G401 (cell line): Measurements from ENCODE around the gene UNKL. TPM values are rescaled to one million over a fixed set of nuclear protein-coding genes. Genes with fewer than 3 reads are reported as not detected.
"Not testable (repeated sequence)": the region's sequence is repeated elsewhere in the genome, so short reads cannot be mapped to it uniquely, and the experiment has no call there.

Experiments
- DNase-seq: peaks from one replicate; pipeline ENCODE4 v3.0.0-alpha.2; 2015; ENCODE audit warnings: low spot score
- in situ Hi-C: cut with HindIII; loops from 2 replicates; pipeline ENCODE4 v1.10.0; 2016; ENCODE audit warnings: low sequenced_read_pairs, mixed read lengths
- total RNA-seq: library from RNA; depleted of rRNA; stranded (reverse); fragments of >200 nt; shearing (Covaris generic); gene quantifications from 2 replicates; pipeline ENCODE4 v1.2.3, GENCODE V29; 2014

UNKL gene
- total RNA-seq, 1 experiment from 2014 or later, result 11.1 TPM

GRCh38 chr16:1333854-1334700 is 80.4 kb downstream of the UNKL start:
- in situ Hi-C loops, result no loop called here
- DNase-seq, result no peak

GRCh38 chr16:1333149-1333812 is 81.2 kb downstream of the UNKL start, which contains the start of gene BAIAP3:
TSS of gene BAIAP3 (plus strand) at chr16:1333645. CDS start at chr16:1338550, 4,905 bp downstream.
- DNase-seq, result no peak
- in situ Hi-C loops, result no loop called here

GRCh38 chr16:1332618-1333148 is 81.8 kb downstream of the UNKL start:
- in situ Hi-C loops, result no loop called here

GRCh38 chr16:1331712-1332617 is 82.5 kb downstream of the UNKL start:
- DNase-seq, result no peak

More at GRCh38 chr16:1332618-1333148, 81.8 kb downstream of the UNKL start:
- DNase-seq, result no peak

GRCh38 chr16:1330931-1331711 is 83.4 kb downstream of the UNKL start:
- DNase-seq, result no peak
- in situ Hi-C loops, result no loop called here

More at GRCh38 chr16:1331712-1332617, 82.5 kb downstream of the UNKL start:
- in situ Hi-C loops, result no loop called here

DNA sequence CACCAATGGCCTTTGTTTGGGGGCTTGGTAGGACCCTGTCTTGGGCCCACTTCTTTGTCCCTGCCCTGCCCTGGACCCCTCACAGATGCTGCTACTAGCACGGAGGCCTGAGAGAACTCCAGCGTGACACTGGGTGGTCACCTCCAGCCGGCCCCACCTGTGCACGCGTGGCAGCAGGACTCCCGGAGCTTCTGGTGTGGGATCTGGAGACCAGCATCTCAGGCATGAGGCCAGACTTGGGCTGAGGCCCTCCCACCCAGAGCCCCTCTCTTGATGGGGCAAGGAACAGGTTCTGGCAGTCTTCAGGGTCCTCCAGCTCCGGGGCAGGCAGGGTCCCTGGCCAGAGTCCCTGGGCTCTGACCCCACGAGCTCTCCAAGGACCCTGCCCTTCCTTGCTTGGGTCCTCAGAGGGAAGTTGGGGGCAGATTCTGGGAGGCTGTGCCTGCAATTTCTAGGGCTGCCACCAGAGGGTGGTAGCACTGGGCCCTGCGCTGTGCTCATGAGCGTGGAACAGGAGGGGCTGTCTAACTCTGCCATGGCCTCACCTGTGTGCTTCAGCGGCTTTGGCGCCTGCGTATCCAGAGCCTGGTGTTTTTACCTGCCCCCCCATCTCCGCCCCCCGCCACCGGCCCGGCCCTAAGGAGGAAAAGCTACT is 84.1 kb downstream of the UNKL start:
- in situ Hi-C loops, result no loop called here
- no peak for DNase-seq

GRCh38 chr16:1328961-1329360 is 85.5 kb downstream of the UNKL start:
- in situ Hi-C loops, DNase-seq: not testable (repeated sequence)

GRCh38 chr16:1328136-1328535 is 86.4 kb downstream of the UNKL start:
- in situ Hi-C loops, result not testable (repeated sequence)

DNA sequence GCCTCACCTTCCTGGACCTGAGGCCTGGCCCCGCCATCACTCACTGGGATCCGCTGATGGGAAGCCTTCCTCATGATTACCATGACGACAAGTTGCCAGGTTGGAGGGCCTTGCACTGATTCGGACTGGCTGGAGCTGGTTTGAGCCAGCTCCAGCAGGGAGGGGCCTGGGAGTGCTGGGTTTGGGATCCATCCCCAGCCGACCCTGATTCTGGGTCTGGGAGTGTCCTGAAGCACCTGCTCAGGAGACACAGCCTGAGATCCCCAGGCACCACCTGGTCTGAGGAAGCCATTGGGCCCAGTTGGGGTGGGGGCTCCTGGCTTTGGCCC is 86.9 kb downstream of the UNKL start:
- no peak for DNase-seq
- in situ Hi-C loops, result no loop called here

More at GRCh38 chr16:1328136-1328535, 86.4 kb downstream of the UNKL start:
- DNase-seq, result not testable (repeated sequence)

DNA sequence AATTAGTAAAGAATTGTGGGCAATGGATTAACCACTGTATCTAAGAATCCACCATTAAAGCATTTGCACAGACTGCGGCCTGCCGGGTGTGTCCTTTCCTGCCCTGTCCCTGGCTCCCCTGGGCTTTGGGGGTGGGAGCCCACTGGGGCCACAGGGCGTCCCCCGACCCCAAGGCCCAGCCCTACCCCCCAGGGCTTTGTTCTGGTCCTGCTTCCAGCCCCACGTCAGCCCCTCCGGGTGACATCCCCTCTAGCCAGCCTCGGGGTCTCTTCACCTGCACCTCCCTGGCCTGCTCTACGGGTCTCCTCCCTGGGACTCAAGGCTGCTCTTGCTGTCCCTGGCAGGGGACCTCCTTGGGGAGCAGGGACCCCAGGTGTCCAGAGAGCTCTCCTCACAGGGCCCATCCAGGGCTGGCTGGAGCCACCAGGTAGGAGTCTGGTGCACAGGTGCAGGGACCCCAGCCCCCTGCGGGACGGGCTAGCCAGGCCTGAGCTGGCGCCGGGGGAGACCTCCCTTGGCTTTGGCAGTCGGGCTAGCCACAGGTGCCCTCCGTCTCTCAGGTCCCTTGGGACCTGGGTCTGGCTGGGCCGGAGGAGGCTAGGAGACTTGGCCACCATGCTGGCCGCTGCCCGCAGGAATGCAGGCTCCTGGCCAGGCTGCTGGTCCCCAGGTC is 87.4 kb downstream of the UNKL start:
- no peak for DNase-seq
- in situ Hi-C loops, result no loop called here

DNA sequence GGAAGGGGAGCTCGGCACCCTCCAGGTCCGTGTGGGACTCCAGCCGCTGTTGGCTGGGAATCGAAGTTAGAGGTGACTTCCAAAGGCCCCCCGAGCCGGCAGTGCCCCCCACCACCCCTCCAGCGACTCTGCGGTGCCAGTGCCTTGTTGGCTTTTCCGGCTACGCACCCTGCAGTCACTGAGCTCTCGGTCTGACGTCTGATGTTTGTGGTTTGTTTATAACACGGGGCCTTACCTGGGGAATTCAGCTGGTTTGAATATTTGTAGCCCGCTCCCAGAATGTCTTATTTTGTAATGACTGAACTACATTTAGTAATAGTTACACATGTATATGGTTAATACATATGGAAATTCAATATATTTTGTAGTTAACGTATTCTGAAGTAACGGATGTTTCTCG is 88.1 kb downstream of the UNKL start:
- no peak for DNase-seq
- in situ Hi-C loops, result no loop called here

DNA sequence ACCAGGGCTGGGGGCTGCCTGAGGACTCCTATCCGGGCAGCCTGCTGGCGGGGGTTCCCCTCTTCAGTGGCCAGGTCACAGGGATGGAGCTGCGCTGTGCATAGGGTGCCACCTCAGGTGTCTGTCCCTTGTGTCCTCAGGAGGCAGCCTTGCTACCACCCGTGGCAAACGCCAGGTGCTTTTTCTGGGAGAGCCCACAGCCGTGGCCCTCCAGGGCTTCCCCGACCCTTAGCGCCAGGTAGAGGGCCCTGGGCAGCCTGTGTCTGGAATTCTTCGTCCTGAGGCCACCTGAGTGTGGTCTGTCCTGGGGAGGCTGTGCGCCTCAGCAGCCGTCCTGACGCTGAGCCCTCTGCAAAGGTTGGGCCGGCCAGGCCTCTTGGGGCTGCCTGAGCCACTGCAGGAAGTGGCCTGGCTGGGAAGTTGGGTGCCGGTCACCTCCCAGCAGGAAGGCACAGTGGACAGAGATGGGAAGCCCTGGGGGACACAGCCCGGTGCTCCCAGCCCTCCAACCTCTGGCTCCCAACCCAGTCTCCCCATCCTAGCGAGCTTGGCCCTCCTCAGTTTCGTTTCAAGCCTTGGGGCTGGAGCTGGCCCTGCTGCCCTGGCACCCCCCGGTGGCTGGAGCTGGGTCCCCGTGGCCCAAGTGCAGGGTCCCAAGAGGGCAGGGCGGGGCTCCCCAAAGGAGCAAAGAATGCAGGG is 88.7 kb downstream of the UNKL start:
- in situ Hi-C loops, result no loop called here
- DNase-seq, result no peak

- in situ Hi-C loops, result no loop called here
- peak; percentile 65 for DNase-seq
Measured at GRCh38 chr16:1325261-1325660, 89.2 kb downstream of the UNKL start.

DNA sequence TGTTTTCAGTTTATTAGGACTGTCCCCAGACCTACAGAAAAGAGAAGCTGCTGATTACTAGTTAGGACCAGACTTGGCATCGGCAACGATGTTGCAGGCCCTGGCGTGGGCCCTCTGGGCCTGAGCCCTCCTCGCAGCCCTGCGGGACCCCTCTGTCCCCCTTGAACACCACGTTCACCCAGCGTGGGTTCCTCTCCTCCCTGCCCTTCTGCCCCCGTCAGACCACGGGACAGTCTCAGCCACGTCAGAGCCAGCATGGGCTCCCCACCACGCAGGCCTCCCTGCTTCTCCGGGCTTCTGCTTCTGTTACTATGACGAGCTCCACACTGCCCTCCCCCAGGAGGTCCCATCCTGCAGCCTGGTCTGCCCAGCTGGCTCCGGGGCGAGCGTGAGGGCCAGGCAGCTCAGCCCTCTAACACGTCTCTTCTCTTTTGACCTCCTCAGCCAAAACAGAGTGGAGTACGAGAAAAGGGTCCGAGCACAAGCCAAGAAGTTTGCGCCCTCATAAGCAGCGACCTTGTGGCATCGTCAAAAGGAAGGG is 90.1 kb downstream of the UNKL start:
- DNase-seq, result peak; percentile 62
- in situ Hi-C loops, result no loop called here

- DNase-seq, result no peak
- in situ Hi-C loops, result no loop called here
Measured at GRCh38 chr16:1323296-1324239, 90.9 kb downstream of the UNKL start.

GRCh38 chr16:1322407-1322806 is 92.1 kb downstream of the UNKL start:
- no peak for DNase-seq
- in situ Hi-C loops, result no loop called here
